Small intestine (tissue), 7 donors: ENCODE results near the gene DPYSL4. TPM values are rescaled to one million over a fixed set of nuclear protein-coding genes. Genes with fewer than 3 reads are reported as not detected.

Experiments used
- DNase-seq, 2 donors: peaks; one replicate each; pipeline versions ENCODE4 v3.0.0 to v3.0.0-alpha.2; 2013
- FAIRE-seq: peaks from 2 replicates; lab custom pipeline; 2012; peaks lifted over from hg19 to GRCh38; lab: Jason Lieb, UNC
- H3K27ac ChIP-seq, 3 donors: one replicate each; pipeline ENCODE4 v1.5.1; 2013; ENCODE audit warnings: low read length in 2 of 3, mild to moderate bottlenecking in 2 of 3, control low read depth in 1 of 3, inconsistent platforms in 1 of 3, low read depth in 1 of 3, moderate library complexity in 1 of 3
- H3K27me3 ChIP-seq, 3 donors: one replicate each; pipeline ENCODE4 v1.6.1; 2013; ENCODE audit warnings: low read length in 3 of 3, inconsistent platforms in 1 of 3; ENCODE audit not compliant: control insufficient read depth in 3 of 3, insufficient read depth in 3 of 3
- H3K36me3 ChIP-seq, 3 donors: one replicate each; pipeline ENCODE4 v1.6.1; 2013; ENCODE audit warnings: low read length in 3 of 3, inconsistent platforms in 1 of 3, low read depth in 1 of 3, mild to moderate bottlenecking in 1 of 3, moderate library complexity in 1 of 3; ENCODE audit not compliant: control insufficient read depth in 3 of 3, insufficient read depth in 2 of 3
- H3K4me1 ChIP-seq, 3 donors: one replicate each; pipeline ENCODE4 v1.6.1; 2013; ENCODE audit warnings: low read length in 2 of 3, inconsistent platforms in 1 of 3, low read depth in 1 of 3, mild to moderate bottlenecking in 1 of 3, moderate library complexity in 1 of 3; ENCODE audit not compliant: control insufficient read depth in 3 of 3, insufficient read depth in 2 of 3
- H3K4me3 ChIP-seq, 3 donors: one replicate each; pipeline ENCODE4 v1.5.1; 2013; ENCODE audit warnings: low read length in 3 of 3, control low read depth in 1 of 3, inconsistent platforms in 1 of 3, low read depth in 1 of 3, mild to moderate bottlenecking in 1 of 3, moderate library complexity in 1 of 3
- H3K9me3 ChIP-seq, 2 donors: one replicate each; pipeline ENCODE4 v1.6.1; 2013; ENCODE audit warnings: low read depth in 1 of 2, low read length in 1 of 2; ENCODE audit not compliant: control insufficient read depth in 2 of 2, insufficient read depth in 1 of 2
- WGBS, 3 donors: extraction: QIAGEN DNeasy Blood & Tissue Kit; methylation state at CpG; one replicate each; pipeline ENCODE4 v1.1.7; 2013; 5-methylcytosine and 5-hydroxymethylcytosine counted together
- polyA plus RNA-seq, 4 donors: library from polyadenylated mRNA; stranded (reverse) in 3 of 4; unstranded in 1 of 4; fragments of 200-250 nt in 3 of 4; fragments of 120-200 nt in 1 of 4; gene quantifications; one replicate each; pipeline versions ENCODE4 v1.2.1 to v1.2.3, GENCODE V29; 2013
- donor health status: healthy with polysubstance abuse.
- donor health status: control.
- donor health status: control.
- donor health status: Bipolar disorder and iron deficiency.
- donor health status: healthy.

Gene DPYSL4
- polyA plus RNA-seq, 4 donors: 1.0 to 1.2 TPM; not detected in 2

DNA sequence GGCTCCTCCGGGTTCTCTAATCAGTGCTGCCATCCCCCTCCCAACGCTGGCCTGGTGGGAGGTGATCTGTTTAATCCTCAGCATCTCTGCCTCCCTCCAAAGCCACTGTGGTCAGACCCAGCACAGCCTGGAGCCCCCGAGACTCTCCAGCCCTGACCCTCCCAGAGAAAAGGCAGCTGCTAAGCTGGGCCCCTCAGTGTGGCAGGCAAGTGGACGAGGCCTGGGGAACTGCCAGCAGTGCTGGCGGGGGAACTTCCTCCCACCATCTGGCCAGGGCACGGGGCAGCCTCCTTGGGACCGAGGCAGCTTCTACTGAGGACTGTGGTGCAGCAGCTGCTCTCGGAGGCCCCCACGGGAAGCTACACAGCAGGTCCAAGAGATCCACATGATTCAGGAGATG is 51.1 kb downstream of the DPYSL4 start:
- 51 to 55% (median 53%) methylated on average over 9 of the region's 9 CpGs for whole genome bisulfite sequencing, 3 donors
- Histone ChIP-seq H3K36me3 (peaks cover 0 to 3% (median 0%) of the 10 kb centered on the region in 3 donors), H3K9me3 (no peaks in the 10 kb centered on the region), H3K27me3 (no peaks in the 10 kb centered on the region), H3K4me3 (no peak overlapping the region), H3K27ac (no peak overlapping the region), H3K4me1 (no peaks in the 10 kb centered on the region)
- FAIRE-seq: no peak
- DNase-seq: no peak

GRCh38 chr10:132238371-132239125 is 51.8 kb downstream of the DPYSL4 start:
- DNase-seq: no peak
- H3K9me3 ChIP-seq: no peaks in the 10 kb centered on the region
- no peak for FAIRE-seq

DNA sequence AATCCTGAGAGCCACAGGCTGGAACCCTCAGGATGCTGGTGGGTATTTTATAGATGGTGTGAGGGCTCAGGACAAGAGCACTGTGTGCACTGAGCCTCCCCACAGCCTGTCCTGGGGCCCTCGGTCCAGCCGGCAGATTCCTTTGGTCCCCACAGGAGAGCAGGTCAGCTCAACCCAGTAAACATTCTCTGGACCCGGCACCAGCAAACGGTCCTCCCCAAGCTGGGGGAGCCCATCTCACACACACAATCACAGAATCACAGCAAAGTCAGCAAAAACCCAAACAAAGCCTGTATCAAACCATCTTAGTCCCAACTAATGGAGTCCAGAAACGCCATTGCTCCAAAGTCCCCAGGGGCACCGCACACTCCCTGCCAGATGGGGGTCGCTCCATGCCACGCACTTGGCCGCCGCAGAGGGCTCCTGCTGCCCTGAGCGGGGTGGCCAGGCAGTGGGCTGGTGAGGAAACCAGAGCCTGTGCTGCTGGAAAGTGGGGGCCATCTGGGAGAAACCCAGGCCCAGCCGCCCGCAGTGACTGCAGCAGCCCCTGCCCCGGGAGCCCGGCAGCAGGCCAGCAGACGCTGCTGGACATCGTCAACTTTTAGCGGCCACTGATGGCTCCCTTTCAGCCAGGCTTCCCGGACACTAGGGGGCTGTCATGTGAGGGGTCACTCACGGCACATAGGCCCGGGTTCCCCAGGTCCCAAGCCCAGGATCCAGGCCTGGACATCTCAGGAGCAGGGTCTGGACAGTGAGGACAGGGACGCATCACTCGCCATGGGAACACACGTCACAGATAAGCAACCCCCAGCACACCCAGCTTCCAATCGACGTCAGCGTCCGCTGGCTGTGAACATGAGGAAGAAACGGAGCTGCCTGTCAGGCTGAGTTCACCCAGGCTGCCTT is 52.6 kb downstream of the DPYSL4 start:
- H3K4me3 ChIP-seq: no peak overlapping the region
- DNase-seq (no peak), FAIRE-seq (no peak)
- H3K9me3 ChIP-seq: no peaks in the 10 kb centered on the region
- no peaks in the 10 kb centered on the region for H3K27me3 ChIP-seq
- H3K36me3 ChIP-seq: peaks cover 0 to 3% (median 0%) of the 10 kb centered on the region in 3 donors
- WGBS, 3 donors: 72 to 81% (median 78%) methylated on average over 27 to 29 of the region's 29 CpGs
- H3K4me1 ChIP-seq: no peaks in the 10 kb centered on the region
- H3K27ac ChIP-seq: no peak overlapping the region

More at GRCh38 chr10:132238371-132239125, 51.8 kb downstream of the DPYSL4 start:
- 77 to 86% (median 84%) methylated on average over 17 of the region's 17 CpGs for WGBS, 3 donors
- no peaks in the 10 kb centered on the region for H3K4me1 ChIP-seq
- no peaks in the 10 kb centered on the region for H3K27me3 ChIP-seq
- H3K36me3 ChIP-seq: peaks cover 0 to 3% (median 0%) of the 10 kb centered on the region in 3 donors
- no peak overlapping the region for H3K27ac ChIP-seq
- H3K4me3 ChIP-seq: no peak overlapping the region

DNA sequence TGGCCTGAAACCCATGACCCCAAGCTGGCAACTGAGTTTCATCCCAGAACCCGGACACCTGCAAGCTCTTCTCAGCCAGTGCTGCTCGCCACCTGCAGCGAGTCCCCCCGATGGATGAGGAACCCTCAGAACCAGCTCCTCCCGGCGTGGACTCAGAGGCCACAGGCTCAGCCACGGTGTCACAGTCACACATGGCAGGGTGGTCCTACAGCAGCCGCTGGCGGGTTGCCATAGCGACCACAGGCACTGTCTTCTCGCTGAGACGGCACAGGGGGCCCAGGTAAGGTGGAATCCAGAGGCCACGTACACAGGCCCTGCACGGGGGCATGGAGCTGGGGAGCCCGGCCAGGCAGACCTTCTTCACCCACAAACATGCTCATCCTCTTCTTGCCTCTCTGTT is 53.4 kb downstream of the DPYSL4 start:
- H3K27me3 ChIP-seq: no peaks in the 10 kb centered on the region
- H3K4me1 ChIP-seq: no peaks in the 10 kb centered on the region
- no peak overlapping the region for H3K4me3 ChIP-seq
- WGBS, 3 donors: 78 to 86% (median 82%) methylated on average over 15 of the region's 15 CpGs
- no peak overlapping the region for H3K27ac ChIP-seq
- H3K9me3 ChIP-seq: no peaks in the 10 kb centered on the region
- no peak for DNase-seq
- peaks cover 0 to 3% (median 0%) of the 10 kb centered on the region in 3 donors for H3K36me3 ChIP-seq
- no peak for FAIRE-seq

DNA sequence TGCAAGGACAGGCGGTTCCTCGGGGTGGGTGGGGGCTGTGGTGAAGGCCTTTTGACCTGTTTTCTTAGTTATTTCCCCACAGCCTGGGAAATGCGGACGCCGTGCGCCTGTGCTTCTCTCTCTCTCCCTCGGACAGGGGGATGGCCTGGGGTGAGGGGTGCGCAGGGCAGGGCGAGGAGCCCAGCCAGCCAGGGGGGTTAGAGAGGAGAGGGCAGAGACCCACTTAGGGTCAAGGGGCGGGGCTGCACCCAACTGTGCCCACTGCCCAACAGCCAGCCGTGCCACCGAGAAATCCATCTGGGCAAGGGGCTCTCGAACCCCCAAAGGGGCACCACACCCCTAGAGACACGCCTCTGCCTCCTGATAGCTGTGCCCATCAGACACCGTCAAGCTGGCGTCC is 53.8 kb downstream of the DPYSL4 start:
- H3K27me3 ChIP-seq: no peaks in the 10 kb centered on the region
- FAIRE-seq: no peak
- H3K36me3 ChIP-seq: peaks cover 0 to 2% (median 0%) of the 10 kb centered on the region in 3 donors
- H3K27ac ChIP-seq: no peak overlapping the region
- no peaks in the 10 kb centered on the region for H3K9me3 ChIP-seq
- H3K4me3 ChIP-seq: no peak overlapping the region
- 80 to 88% (median 81%) methylated on average over 12 to 16 of the region's 16 CpGs for WGBS, 3 donors
- DNase-seq: no peak
- H3K4me1 ChIP-seq: no peaks in the 10 kb centered on the region

DNA sequence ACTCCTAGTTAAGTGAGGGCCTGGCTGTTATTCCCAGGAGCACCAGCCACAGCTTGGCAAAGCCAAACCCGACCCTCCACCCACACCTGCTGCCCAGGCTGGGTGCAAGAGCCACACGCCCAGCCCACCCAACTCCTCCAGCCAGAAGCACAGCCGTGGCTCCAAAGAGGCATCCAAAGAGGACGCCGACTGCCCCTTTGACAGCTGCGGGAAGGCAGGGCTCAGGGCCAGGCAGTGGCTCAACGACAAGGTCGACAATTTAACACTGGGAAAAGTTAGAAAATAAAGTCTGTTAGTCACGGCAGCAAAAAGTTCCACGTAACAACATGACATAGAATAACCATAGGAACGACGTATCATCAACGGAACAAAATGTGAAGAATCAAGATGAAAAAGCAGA is 54.3 kb downstream of the DPYSL4 start:
- Histone ChIP-seq H3K27ac (no peak overlapping the region), H3K4me3 (no peak overlapping the region), H3K4me1 (no peaks in the 10 kb centered on the region), H3K27me3 (no peaks in the 10 kb centered on the region), H3K36me3 (no peaks in the 10 kb centered on the region), H3K9me3 (no peaks in the 10 kb centered on the region)
- no peak for FAIRE-seq
- DNase-seq: no peak
- WGBS, 3 donors: 82 to 88% (median 84%) methylated on average over 13 of the region's 13 CpGs

- Histone ChIP-seq H3K4me3 (no peak overlapping the region), H3K4me1 (no peaks in the 10 kb centered on the region), H3K27me3 (no peaks in the 10 kb centered on the region), H3K27ac (no peak overlapping the region), H3K36me3 (no peaks in the 10 kb centered on the region), H3K9me3 (no peaks in the 10 kb centered on the region)
- FAIRE-seq: no peak
- 82 to 85% (median 85%) methylated on average over 15 of the region's 15 CpGs for WGBS, 3 donors
- DNase-seq: no peak
These were observed 54.7 kb downstream of the DPYSL4 start for GRCh38 chr10:132241496-132241895.

DNA sequence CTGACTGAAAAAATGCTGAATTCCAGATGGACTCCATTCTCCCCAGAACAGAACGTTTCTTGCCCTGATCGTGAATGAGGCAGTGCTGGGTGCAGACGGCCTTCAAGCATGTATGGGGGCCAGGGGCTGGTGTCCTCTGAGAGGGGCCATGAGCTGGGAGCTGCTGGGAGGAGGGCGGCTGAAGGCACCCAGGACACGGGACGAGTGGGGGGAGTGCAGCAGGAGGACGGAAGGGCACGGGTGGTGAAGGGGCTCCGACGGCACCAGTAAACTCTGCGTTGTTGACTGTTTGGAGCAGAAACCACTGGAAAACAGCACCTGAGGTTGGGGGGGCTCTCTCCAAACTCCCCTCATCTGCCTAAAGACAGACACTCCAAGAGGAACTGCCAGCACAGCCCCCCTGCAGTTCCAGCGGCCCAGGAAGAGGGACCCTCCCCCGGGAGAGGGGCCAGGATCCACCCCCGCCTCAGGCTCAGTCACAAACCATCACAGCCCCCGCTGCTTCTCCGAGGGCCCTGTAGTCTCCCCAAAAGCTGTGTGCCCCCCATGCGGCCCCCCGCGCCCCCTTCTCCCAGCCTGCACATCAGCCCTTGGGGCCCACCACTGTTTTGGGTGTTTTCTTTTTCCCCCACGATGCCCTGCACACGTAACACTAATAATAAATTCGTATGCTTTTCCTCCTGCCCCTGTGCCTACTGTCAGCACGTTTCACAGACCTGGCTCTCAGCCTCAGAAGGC is 55.5 kb downstream of the DPYSL4 start:
- H3K27ac ChIP-seq: no peak overlapping the region
- no peak for FAIRE-seq
- no peak for DNase-seq
- no peaks in the 10 kb centered on the region for H3K4me1 ChIP-seq
- H3K4me3 ChIP-seq: no peak overlapping the region
- no peaks in the 10 kb centered on the region for H3K27me3 ChIP-seq
- WGBS, 3 donors: 75 to 82% (median 82%) methylated on average over 21 to 23 of the region's 23 CpGs
- no peaks in the 10 kb centered on the region for H3K9me3 ChIP-seq
- no peaks in the 10 kb centered on the region for H3K36me3 ChIP-seq
